GM20000 (cell line): ENCODE measurements around the gene FGD5.

ENCODE experiments used
- DNase-seq: peaks from one replicate; pipeline ENCODE4 v3.0.0; 2012; ENCODE audit warnings: low spot score
- CTCF ChIP-seq: IDR thresholded peaks from 2 replicates; pipeline ENCODE4 v1.5.1; 2012; ENCODE audit warnings: mild to moderate bottlenecking, control low read depth; ENCODE audit errors: extremely low read depth, missing control alignments

Gene FGD5

GRCh38 chr3:14784087-14784681 lies 34.6 kb upstream of the FGD5 start:
- DNase-seq: no peak
- no peak for TF ChIP-seq CTCF

GRCh38 chr3:14785207-14786155 lies 33.3 kb upstream of the FGD5 start:
- DNase-seq: no peak
- TF ChIP-seq CTCF: no peak

GRCh38 chr3:14786369-14786768 lies 32.4 kb upstream of the FGD5 start:
- DNase-seq: no peak
- no peak for TF ChIP-seq CTCF

GRCh38 chr3:14787630-14788029 lies 31.1 kb upstream of the FGD5 start:
- no peak for TF ChIP-seq CTCF
- DNase-seq: no peak

- DNase-seq: no peak
- TF ChIP-seq CTCF: no peak
These were observed 30.1 kb upstream of the FGD5 start for GRCh38 chr3:14788644-14789043.

- TF ChIP-seq CTCF: no peak
- no peak for DNase-seq
These were observed 29.5 kb upstream of the FGD5 start for GRCh38 chr3:14789221-14789620.

GRCh38 chr3:14789640-14790285 lies 29.0 kb upstream of the FGD5 start:
- TF ChIP-seq CTCF: no peak
- no peak for DNase-seq
